ENCODE results near the gene MAJIN.

DNA sequence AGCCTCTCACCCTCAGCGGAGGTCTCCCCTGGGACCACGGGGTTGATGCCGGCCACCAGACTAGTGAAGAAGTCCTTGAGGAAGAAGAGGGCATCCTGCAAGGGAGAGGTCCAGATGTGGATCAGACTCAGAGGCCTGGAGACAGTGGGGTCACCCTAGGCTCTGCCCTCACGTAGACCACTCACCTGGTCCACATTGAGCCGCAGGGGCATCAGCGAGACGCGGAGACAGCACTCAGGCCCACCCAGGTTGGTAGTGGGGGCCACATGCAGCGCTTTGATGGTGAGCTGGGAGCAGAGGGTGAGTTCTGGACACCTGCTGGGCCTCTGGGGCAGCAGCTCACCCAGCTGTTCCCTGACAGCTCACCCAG, 73.8 kb downstream of the MAJIN start:
- TF ChIP-seq EZH2phosphoT487 (conservative IDR thresholded peaks at IDR 0.05; ENCODE audit: low read length), result no peak
- no peak for TF ChIP-seq CTCF (IDR thresholded peaks at IDR 0.05; ENCODE audit: insufficient read depth, low read length, poor library complexity, severe bottlenecking)
